Hepatocyte (in vitro differentiated cells): ENCODE measurements around the gene BRSK1. TPM values are rescaled to one million over a fixed set of nuclear protein-coding genes. Genes with fewer than 3 reads are reported as not detected.

ENCODE experiments used
- DNase-seq: peaks from one replicate; pipeline ENCODE4 v3.0.0-alpha.2; 2016; ENCODE audit warnings: low spot score
- H2AFZ ChIP-seq: fragments of 200-600 bp; sonication (generic); 2 replicates; pipeline ENCODE4 v1.6.0; 2016; ENCODE audit warnings: antibody characterized with exemption, mild to moderate bottlenecking
- H3K27ac ChIP-seq: fragments of 200-600 bp; sonication (generic); 2 replicates; pipeline ENCODE4 v1.5.1; 2016; ENCODE audit warnings: mild to moderate bottlenecking
- H3K27me3 ChIP-seq: fragments of 200-600 bp; sonication (generic); 2 replicates; pipeline ENCODE4 v1.6.1; 2016
- H3K36me3 ChIP-seq: fragments of 200-600 bp; sonication (generic); replicated peaks from 2 replicates; pipeline ENCODE4 v1.5.1; 2016; ENCODE audit warnings: low read depth; ENCODE audit not compliant: insufficient read depth
- H3K4me1 ChIP-seq: fragments of 200-600 bp; sonication (generic); 2 replicates; pipeline ENCODE4 v1.5.1; 2016; ENCODE audit warnings: mild to moderate bottlenecking, moderate library complexity; ENCODE audit not compliant: insufficient read depth
- H3K4me2 ChIP-seq: fragments of 200-600 bp; sonication (generic); 2 replicates; pipeline ENCODE4 v1.6.0; 2016
- H3K4me3 ChIP-seq: fragments of 200-600 bp; sonication (generic); 2 replicates; pipeline ENCODE4 v1.5.1; 2016; ENCODE audit warnings: mild to moderate bottlenecking
- H3K79me2 ChIP-seq: fragments of 200-600 bp; sonication (generic); 2 replicates; pipeline ENCODE4 v1.6.0; 2017; ENCODE audit warnings: mild to moderate bottlenecking
- H3K9me2 ChIP-seq: fragments of 200-600 bp; sonication (generic); replicated peaks from 2 replicates; pipeline ENCODE4 v1.6.0; 2017; ENCODE audit warnings: mild to moderate bottlenecking; ENCODE audit not compliant: insufficient read depth
- H3K9me3 ChIP-seq: fragments of 200-600 bp; sonication (generic); 2 replicates; pipeline ENCODE4 v1.5.1; 2016; ENCODE audit warnings: low read depth, mild to moderate bottlenecking
- H4K20me1 ChIP-seq: fragments of 200-600 bp; sonication (generic); 2 replicates; pipeline ENCODE4 v1.6.0; 2016; ENCODE audit warnings: mild to moderate bottlenecking; ENCODE audit not compliant: insufficient read depth, poor library complexity, severe bottlenecking
- CTCF ChIP-seq: fragments of 200-600 bp; sonication (generic); IDR thresholded peaks from 2 replicates; pipeline ENCODE4 v1.5.1; 2016; ENCODE audit warnings: antibody characterized with exemption, mild to moderate bottlenecking; ENCODE audit not compliant: poor library complexity
- EZH2 ChIP-seq: fragments of 200-600 bp; sonication (generic); IDR thresholded peaks from 2 replicates; pipeline ENCODE4 v1.6.1; 2016; ENCODE audit warnings: antibody characterized with exemption, mild to moderate bottlenecking, borderline replicate concordance
- EZH2phosphoT487 ChIP-seq: fragments of 200-600 bp; sonication (generic); IDR thresholded peaks from one replicate; pipeline ENCODE4 v1.6.1; 2018; ENCODE audit warnings: antibody characterized with exemption, mild to moderate bottlenecking, low read depth, moderate library complexity; ENCODE audit not compliant: unreplicated experiment, severe bottlenecking
- WGBS: methylation state at CpG from one replicate; pipeline ENCODE4 v1.1.6; 2016; ENCODE audit warnings: low lambda C conversion rate; ENCODE audit errors: missing lambda C conversion rate; 5-methylcytosine and 5-hydroxymethylcytosine counted together
- polyA plus RNA-seq: library from polyadenylated mRNA; unstranded; fragments of >200 nt; fragmentation: Nextera tagmentation; extraction: Ambion mirVana; gene quantifications from 2 replicates; pipeline ENCODE4 v1.2.1, GENCODE V29; 2016
- total RNA-seq: library from RNA; depleted of rRNA; stranded (reverse); fragments of >200 nt; gene quantifications from 2 replicates; pipeline ENCODE4 v1.2.3, GENCODE V29; 2014

BRSK1 gene
- total and polyA plus RNA-seq, 2 experiments from 2014 or later = 2.4 to 13.2 TPM

DNA sequence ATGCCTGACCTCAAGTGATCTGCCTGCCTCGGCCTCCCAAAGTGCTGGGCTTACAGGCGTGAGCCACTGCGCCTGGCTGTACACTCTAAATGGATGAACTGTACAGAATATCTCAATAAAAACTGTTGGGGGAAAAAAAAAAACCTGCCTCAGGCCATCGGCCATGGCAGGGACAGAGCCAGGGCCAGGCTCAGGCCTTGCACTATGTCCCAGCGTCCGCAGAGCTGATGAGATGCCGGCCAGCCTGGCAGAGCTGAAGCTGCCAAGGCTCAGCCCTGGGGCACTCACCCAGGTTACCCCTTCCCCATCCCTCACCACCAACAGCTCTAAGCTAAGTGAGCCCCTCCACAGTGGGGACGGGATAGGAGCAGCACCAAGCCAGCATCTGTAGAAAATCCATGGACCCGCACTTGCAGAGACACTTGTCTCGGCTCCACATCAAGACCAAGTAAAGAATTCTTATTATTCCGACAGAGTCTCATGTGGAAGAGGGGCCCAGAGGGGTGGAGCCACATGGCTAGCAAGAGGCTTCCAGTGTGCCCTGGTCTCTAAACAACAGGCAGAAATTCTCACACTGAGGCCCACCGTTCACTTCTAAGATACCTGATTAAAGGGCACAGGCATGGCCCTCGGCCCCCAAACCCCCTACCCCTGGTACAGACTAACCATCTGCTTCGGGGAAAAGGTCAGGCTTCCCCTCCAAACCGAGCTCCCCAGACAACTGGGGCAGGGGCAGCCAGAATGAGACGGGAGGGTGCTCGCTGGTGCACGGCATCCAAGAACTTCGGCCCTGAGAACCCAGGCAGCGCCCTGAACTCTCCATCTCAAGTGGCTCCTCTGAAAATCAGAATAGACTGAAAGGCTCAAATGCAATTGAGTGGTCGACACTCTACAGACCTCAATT, 30.8 kb upstream of the BRSK1 start:
- no peak overlapping the region for H3K4me2 ChIP-seq
- 94% methylated on average over 21 of the region's 21 CpGs for WGBS
- H3K9me2 ChIP-seq = no peaks in the 10 kb centered on the region
- H3K27ac ChIP-seq = no peak overlapping the region
- no peaks in the 10 kb centered on the region for H3K9me3 ChIP-seq
- peaks cover 100% of the 10 kb centered on the region for H4K20me1 ChIP-seq
- no peaks in the 10 kb centered on the region for H3K36me3 ChIP-seq
- peaks cover 19% of the 10 kb centered on the region for H3K4me1 ChIP-seq
- no peak for TF ChIP-seq EZH2
- TF ChIP-seq CTCF = no peak
- TF ChIP-seq EZH2phosphoT487 = no peak
- no peak for DNase-seq
- H3K79me2 ChIP-seq = peaks cover 100% of the 10 kb centered on the region
- no peak overlapping the region for H2AFZ ChIP-seq
- no peak overlapping the region for H3K4me3 ChIP-seq
- H3K27me3 ChIP-seq = no peaks in the 10 kb centered on the region

DNA sequence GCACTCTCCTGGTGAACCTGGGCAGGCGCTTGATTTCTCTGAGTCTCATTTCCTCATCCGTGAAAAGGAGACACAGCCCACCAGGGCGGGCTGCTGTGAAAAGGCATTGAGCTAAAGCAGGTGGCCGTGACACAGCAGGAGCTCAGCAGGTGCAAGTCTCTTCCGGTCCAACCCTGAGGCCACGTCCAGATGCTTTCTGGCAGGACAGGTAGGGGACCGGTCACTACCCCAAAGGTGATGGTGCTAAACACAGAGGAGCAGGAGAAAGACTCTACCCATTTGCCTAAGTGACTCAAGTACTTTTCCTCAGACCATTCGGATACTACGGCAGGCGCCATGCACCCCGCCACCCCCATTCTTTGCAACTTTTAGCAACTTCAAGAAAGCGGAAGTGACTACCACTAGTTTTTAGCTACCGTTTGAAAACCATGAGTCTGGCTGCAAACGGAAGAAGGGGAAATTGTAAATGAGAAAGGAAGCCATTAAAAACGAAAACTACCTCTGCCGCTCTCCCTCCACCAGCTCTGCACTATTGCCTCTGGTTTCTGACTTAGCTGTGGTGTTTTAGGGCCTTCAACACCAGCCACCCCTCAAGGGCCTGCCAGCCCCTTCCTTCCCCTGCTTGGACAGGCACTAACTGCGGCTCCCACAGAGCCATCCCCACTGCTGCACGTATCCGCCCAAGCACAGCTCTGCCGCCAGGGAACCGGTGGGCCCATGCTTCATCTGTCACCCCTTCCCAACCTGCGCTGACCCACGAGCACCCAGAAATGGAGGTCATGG, 29.8 kb upstream of the BRSK1 start:
- no peak for DNase-seq
- H2AFZ ChIP-seq = no peak overlapping the region

DNA sequence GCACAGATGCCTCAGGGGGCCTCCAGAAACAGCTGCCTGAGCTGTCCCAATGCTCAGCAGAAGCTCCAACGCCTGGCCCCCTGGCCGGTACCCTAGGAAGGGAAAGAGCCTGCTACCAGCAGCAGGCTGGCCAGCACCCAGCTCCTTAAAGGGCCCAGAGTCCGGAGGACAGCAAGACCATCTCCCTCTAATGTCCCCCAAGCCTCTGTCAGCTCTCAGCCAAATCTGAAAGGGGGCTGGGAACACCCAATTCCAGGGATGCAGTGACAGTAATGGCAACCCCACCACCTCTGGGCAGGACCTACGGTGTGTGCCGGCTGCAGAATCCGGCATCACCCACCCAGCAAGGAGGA, 29.2 kb upstream of the BRSK1 start:
- TF ChIP-seq EZH2phosphoT487 = no peak
- no peak for TF ChIP-seq CTCF
- TF ChIP-seq EZH2 = no peak
- no peaks in the 10 kb centered on the region for H3K27me3 ChIP-seq
- WGBS = 89% methylated on average over 6 of the region's 6 CpGs

More for the DNA sequence above, 29.8 kb upstream of the BRSK1 start:
- Histone ChIP-seq H3K79me2 (peaks cover 95% of the 10 kb centered on the region), H3K4me2 (no peak overlapping the region), H3K36me3 (no peaks in the 10 kb centered on the region), H3K9me3 (no peaks in the 10 kb centered on the region), H4K20me1 (peaks cover 92% of the 10 kb centered on the region), H3K9me2 (no peaks in the 10 kb centered on the region), H3K27me3 (no peaks in the 10 kb centered on the region), H3K4me1 (peaks cover 19% of the 10 kb centered on the region), H3K4me3 (no peak overlapping the region), H3K27ac (no peak overlapping the region)
- 93% methylated on average over 23 of the region's 23 CpGs for WGBS
- TF ChIP-seq EZH2phosphoT487 (no peak), CTCF (no peak), EZH2 (no peak)

More for the DNA sequence above, 29.2 kb upstream of the BRSK1 start:
- H3K9me2 ChIP-seq = no peaks in the 10 kb centered on the region
- no peak overlapping the region for H2AFZ ChIP-seq
- H3K27ac ChIP-seq = no peak overlapping the region
- H3K4me1 ChIP-seq = peaks cover 19% of the 10 kb centered on the region
- H3K4me3 ChIP-seq = no peak overlapping the region
- DNase-seq = no peak
- H3K4me2 ChIP-seq = no peak overlapping the region
- H3K36me3 ChIP-seq = no peaks in the 10 kb centered on the region
- H4K20me1 ChIP-seq = peaks cover 87% of the 10 kb centered on the region
- no peaks in the 10 kb centered on the region for H3K9me3 ChIP-seq
- peaks cover 89% of the 10 kb centered on the region for H3K79me2 ChIP-seq
